AG04450 (cell line): ENCODE data around the gene STBD1. TPM values are rescaled to one million over a fixed set of nuclear protein-coding genes. Genes with fewer than 3 reads are reported as not detected.

Experiments
- CTCF ChIA-PET: fragments of 300-600, 350-600 bp; formaldehyde crosslinking; extraction: SDS; loops from one replicate; lab custom pipeline; 2022; ENCODE audit warnings: antibody characterized with exemption, inconsistent platforms; lab: Charles Lee
- POLR2A ChIA-PET: fragments of 350-600 bp; formaldehyde crosslinking; extraction: SDS; loops from one replicate; lab custom pipeline; 2021; ENCODE audit warnings: antibody characterized with exemption, inconsistent platforms; lab: Yijun Ruan, JAX
- DNase-seq: peaks from one replicate; pipeline ENCODE4 v3.0.0-alpha.2; 2011; ENCODE audit warnings: low read depth, low spot score
- H3K27ac ChIP-seq: one replicate; pipeline ENCODE4 v1.5.1; 2012; ENCODE audit warnings: low read depth, low read length, control low read depth
- H3K27me3 ChIP-seq: one replicate; pipeline ENCODE4 v1.6.0; 2012; ENCODE audit warnings: low read length; ENCODE audit not compliant: control insufficient read depth, insufficient read depth
- H3K4me3 ChIP-seq: 2 replicates; pipeline ENCODE4 v1.5.1; 2011; ENCODE audit warnings: mild to moderate bottlenecking, low read depth, low read length, control low read depth
- H3K9me3 ChIP-seq: 2 replicates; pipeline ENCODE4 v1.5.1; 2012; ENCODE audit warnings: low read length; ENCODE audit not compliant: control insufficient read depth, insufficient read depth
- CTCF ChIP-seq: IDR thresholded peaks from 2 replicates; pipeline ENCODE4 v1.5.1; 2011; ENCODE audit warnings: low read depth, low read length, control low read depth, inconsistent platforms
- polyA plus RNA-seq: library from polyadenylated mRNA; depleted of rRNA; stranded (reverse); fragments of >200 nt; gene quantifications from 2 replicates; pipeline ENCODE4 v1.2.3, GENCODE V29; 2011

Gene STBD1
- polyA plus RNA-seq, 1 experiment: 0.69 TPM

- Histone ChIP-seq H3K27me3 (no peaks in the 10 kb centered on the region), H3K27ac (no peak overlapping the region), H3K9me3 (no peaks in the 10 kb centered on the region; the same call in 1 of the 2 replicates), H3K4me3 (no peak overlapping the region)
- POLR2A ChIA-PET: no interaction called here
- no peak for DNase-seq
- CTCF ChIA-PET: interaction anchor here (0.5 to 4.0 kb wide), 3 partner anchors 10 to 128 kb away, joined by 4 to 63 read pairs (median 8); no protein-coding TSS in a partner anchor
- no peak for TF ChIP-seq CTCF
Observed at GRCh38 chr4:76308548-76308947, 2.0 kb downstream of the STBD1 start.

- no peak overlapping the region for H3K4me3 ChIP-seq
- no peak for DNase-seq
- no peaks in the 10 kb centered on the region for H3K27me3 ChIP-seq
- H3K9me3 ChIP-seq: no peaks in the 10 kb centered on the region; the same call in 1 of the 2 replicates
- H3K27ac ChIP-seq: no peak overlapping the region
- POLR2A ChIA-PET: no interaction called here
- TF ChIP-seq CTCF: no peak
- CTCF ChIA-PET: no interaction called here
Observed at GRCh38 chr4:76309939-76310550, 3.5 kb downstream of the STBD1 start.

GRCh38 chr4:76310683-76311082, 4.2 kb downstream of the STBD1 start:
- H3K27ac ChIP-seq: no peak overlapping the region
- POLR2A ChIA-PET: no interaction called here
- H3K9me3 ChIP-seq: no peaks in the 10 kb centered on the region; the same call in 1 of the 2 replicates
- H3K4me3 ChIP-seq: no peak overlapping the region
- TF ChIP-seq CTCF: no peak
- H3K27me3 ChIP-seq: no peaks in the 10 kb centered on the region
- DNase-seq: no peak
- CTCF ChIA-PET: no interaction called here

- ChIA-PET CTCF (no interaction called here), POLR2A (no interaction called here)
- DNase-seq: no peak
- H3K4me3 ChIP-seq: no peak overlapping the region
- no peaks in the 10 kb centered on the region for H3K27me3 ChIP-seq
- no peak for TF ChIP-seq CTCF
- no peaks in the 10 kb centered on the region for H3K9me3 ChIP-seq
- no peak overlapping the region for H3K27ac ChIP-seq
Observed at GRCh38 chr4:76311896-76312331, 5.4 kb downstream of the STBD1 start.

- Histone ChIP-seq H3K27ac (no peak overlapping the region), H3K27me3 (no peaks in the 10 kb centered on the region), H3K9me3 (no peaks in the 10 kb centered on the region), H3K4me3 (no peak overlapping the region)
- DNase-seq: no peak
- ChIA-PET CTCF (interaction anchor here (1.1 kb wide), 1 partner anchor 133 kb away, joined by 6 read pairs; no protein-coding TSS in a partner anchor), POLR2A (interaction anchor here (0.6 kb wide), 1 partner anchor 24 kb away, joined by 9 read pairs; no protein-coding TSS in a partner anchor)
- TF ChIP-seq CTCF: no peak
Observed at GRCh38 chr4:76312457-76312856, 5.9 kb downstream of the STBD1 start.
